GM13977 (cell line): ENCODE data around the gene SLC7A8.
A peak's percentile ranks its signal among the peaks of the same experiment; 100 is the strongest.

Experiments
- DNase-seq: peaks from one replicate; pipeline ENCODE4 v3.0.0; 2012; ENCODE audit warnings: low spot score
- in situ Hi-C: fragments of 300-500 bp; cut with MboI; formaldehyde crosslinking; loops from one replicate; pipeline ENCODE4 v1.12.0; 2022; ENCODE audit warnings: low sequenced_read_pairs, low pct_unique_long_range_greater_than_20kb, mixed read lengths, inconsistent platforms; ENCODE audit not compliant: unreplicated experiment
- TF ChIP-seq, protein P1 (sequence below): IDR thresholded peaks from 2 replicates; pipeline ENCODE4 v1.5.1; 2012; ENCODE audit warnings: mild to moderate bottlenecking, control low read depth; ENCODE audit not compliant: insufficient read depth; ENCODE audit errors: extremely low read depth, missing control alignments

SLC7A8 gene

DNA sequence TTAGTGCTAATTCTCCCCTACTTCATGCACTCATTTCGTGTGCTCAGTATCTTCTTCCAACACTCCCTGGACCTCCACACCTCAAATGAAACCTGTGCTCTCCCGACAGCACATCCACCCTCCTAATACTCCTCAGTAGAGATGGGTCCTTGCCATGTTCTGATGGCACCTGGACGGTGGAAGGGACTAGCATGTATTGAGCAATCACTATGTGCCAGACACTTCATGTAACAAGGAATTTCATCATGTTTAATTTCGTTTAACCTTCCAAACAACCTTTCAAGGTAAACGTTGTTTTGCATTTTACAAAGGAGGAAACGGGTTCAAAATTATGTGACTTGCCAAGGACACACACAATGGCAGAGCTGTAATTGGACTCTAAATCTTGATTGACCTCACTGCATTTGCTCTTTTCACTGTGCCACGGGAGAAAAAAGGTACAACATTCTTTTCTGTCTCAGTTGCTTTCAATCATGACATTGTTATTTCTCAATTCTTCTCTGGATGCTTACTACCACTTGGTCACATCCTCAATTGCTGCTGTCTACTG lies 12.2 kb upstream of the SLC7A8 start:
- in situ Hi-C loops = no loop called here
- TF ChIP-seq, protein P1, sequence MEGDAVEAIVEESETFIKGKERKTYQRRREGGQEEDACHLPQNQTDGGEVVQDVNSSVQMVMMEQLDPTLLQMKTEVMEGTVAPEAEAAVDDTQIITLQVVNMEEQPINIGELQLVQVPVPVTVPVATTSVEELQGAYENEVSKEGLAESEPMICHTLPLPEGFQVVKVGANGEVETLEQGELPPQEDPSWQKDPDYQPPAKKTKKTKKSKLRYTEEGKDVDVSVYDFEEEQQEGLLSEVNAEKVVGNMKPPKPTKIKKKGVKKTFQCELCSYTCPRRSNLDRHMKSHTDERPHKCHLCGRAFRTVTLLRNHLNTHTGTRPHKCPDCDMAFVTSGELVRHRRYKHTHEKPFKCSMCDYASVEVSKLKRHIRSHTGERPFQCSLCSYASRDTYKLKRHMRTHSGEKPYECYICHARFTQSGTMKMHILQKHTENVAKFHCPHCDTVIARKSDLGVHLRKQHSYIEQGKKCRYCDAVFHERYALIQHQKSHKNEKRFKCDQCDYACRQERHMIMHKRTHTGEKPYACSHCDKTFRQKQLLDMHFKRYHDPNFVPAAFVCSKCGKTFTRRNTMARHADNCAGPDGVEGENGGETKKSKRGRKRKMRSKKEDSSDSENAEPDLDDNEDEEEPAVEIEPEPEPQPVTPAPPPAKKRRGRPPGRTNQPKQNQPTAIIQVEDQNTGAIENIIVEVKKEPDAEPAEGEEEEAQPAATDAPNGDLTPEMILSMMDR = no peak
- DNase-seq = no peak

DNA sequence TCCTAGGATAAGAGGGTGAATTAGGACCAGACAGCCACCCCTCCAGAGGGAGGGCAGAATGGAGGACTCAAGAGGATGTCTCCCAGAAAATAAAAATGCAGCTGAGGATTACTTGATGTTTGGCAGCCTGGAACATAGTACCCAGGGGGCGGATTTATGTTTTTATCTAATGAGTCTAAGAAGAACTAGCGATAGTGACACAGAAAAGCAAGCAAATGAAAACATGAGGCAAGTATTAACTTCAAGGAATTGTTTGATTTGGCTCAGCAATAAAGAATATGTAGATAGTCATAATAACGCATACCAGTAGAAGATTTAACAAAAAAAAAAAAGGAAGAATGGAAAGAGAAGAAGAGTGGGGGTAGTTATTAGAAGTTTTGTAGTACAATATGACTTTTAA lies 10.0 kb upstream of the SLC7A8 start:
- TF ChIP-seq, protein P1 = no peak
- no peak for DNase-seq
- in situ Hi-C loops = no loop called here

DNA sequence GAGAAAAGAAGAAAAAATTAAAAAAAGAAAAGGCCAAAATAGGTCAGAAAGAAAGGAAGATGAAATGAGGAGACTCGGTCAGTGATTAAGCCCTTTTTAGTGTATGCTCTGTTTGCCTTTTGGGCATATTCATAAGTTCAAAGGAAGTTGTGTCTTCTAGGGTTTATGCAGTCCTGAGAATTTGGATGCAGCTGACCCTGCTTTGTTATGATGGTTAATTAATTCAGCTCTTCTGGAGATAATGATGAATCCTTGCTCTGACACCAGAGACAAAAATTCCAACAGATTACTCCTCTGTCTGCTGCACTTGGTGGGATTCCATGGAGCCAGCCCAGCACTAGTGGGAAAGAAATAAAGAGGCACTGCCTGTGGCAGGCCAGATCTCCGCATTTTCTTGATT lies 4.5 kb upstream of the SLC7A8 start:
- in situ Hi-C loops = loop anchor here (10.0 kb wide), 1 partner anchor 63 kb away; no protein-coding TSS in a partner anchor
- TF ChIP-seq, protein P1 = no peak
- DNase-seq = no peak

DNA sequence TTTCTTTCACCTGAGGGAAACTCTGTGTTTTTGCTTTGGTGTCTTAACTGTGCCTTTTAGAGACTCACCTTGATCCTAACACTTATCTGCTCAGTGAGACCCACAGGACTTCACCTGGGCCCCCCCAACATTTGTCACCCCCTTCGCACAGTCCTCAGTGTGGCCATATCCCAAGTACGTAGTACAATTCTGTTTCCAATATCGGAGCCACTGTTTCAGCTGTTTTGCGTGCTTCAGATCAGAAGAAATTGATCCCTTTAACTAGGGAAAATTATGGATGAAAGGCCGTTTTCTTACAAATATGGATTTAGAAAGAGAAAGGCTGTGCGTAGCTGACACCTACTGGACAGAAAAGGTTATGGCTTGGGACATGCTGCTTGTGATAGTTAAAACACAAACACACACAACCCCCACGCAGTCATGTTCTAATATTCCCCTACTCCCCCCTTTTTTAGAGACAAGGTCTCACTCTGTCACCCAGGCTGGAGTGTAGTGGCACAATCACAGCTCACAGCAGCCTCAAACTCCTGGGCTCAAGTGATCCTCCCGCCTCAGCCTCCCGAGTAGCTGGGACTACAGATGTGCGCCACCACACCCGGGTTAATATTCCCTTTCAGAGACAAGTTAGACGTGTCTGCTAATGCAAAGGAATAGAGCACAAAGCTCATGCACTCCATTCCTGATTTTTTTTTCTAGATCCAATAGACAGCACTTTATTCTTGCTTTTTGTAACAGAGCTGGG lies 3.6 kb upstream of the SLC7A8 start:
- in situ Hi-C loops = loop anchor here (10.0 kb wide), 1 partner anchor 62 kb away; no protein-coding TSS in a partner anchor
- TF ChIP-seq, protein P1 = peak; percentile 69
- DNase-seq = peak; percentile 68

DNA sequence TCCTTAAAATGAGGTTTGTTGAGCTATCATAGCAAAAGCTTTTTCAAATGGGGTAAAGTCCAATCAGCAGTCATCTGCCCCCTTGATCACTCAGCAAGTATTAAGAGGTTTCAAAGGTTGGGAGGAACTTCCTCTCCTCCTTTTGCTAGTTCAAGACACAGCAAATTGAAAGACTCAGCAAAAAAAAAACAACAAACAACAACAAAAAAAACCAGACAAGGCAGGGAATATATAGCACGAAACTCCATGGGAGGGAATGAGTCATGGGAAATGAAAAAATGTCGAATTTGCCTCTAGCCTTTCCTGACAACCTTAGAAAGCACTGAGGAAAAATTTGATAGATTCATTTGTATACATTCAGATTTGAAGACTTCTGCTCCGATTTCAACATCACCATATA lies 1.6 kb upstream of the SLC7A8 start:
- in situ Hi-C loops = loop anchor here (10.0 kb wide), 1 partner anchor 60 kb away; no protein-coding TSS in a partner anchor
- DNase-seq = no peak
- TF ChIP-seq, protein P1 = no peak

DNA sequence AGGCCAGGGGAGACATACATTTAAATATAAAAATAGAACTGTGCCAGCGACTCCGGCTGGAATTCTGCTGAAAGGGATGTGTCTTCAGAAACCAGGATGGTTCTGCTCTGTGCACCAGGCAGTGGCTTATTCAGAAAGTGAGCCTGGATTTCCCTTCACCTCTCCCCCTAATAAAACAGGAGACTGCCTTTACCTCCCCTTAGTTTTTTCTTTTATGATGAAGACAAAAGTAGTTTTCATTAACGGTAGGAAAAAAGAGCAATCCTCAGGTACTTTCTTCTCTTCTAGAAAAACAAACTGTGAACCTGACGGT lies 346 bp downstream of the SLC7A8 start:
- DNase-seq = no peak
- TF ChIP-seq, protein P1 = no peak
- in situ Hi-C loops = loop anchor here (10.0 kb wide), 1 partner anchor 58 kb away; no protein-coding TSS in a partner anchor
